SJSA1 (cell line): ENCODE measurements around the gene PHAX. TPM values are rescaled to one million over a fixed set of nuclear protein-coding genes. Genes with fewer than 3 reads are reported as not detected.

ENCODE experiments used
- total RNA-seq: library from RNA; depleted of rRNA; stranded (reverse); fragments of >200 nt; shearing (Covaris generic); gene quantifications from 2 replicates; pipeline ENCODE4 v1.2.3, GENCODE V29; 2014; rRNA removed

Gene PHAX
- total RNA-seq, 1 experiment from 2014 or later = 147 TPM

Other genes starting within 250 kb of the PHAX start
- 25.5 and 33.6 TPM in 2 replicates for gene GRAMD2B, start 177.5 kb upstream of the PHAX start, total RNA-seq
- 32.9 and 55.0 TPM in 2 replicates for gene ALDH7A1, start 5.7 kb upstream of the PHAX start, total RNA-seq
- gene LMNB1, start 176.2 kb downstream of the PHAX start, total RNA-seq = 241 and 268 TPM in 2 replicates